ENCODE data around the gene PGAM1.

The PGAM1 gene

GRCh38 chr10:97426776-97427570, 982 bp downstream of the PGAM1 start:
- in situ Hi-C loops (cut with HindIII; ENCODE audit: low sequenced_read_pairs) = no loop called here
- H3K4me3 ChIP-seq (ENCODE audit: low read depth, low read length) = peak overlapping the region; percentile 81
- TF ChIP-seq CTCF (IDR thresholded peaks at IDR 0.05; ENCODE audit: low read depth, low read length, missing control alignments) = no peak
- DNase-seq (ENCODE audit: low read depth) = no peak

GRCh38 chr10:97427571-97428179, 1.7 kb downstream of the PGAM1 start:
- DNase-seq (ENCODE audit: low read depth) = no peak
- no peak for TF ChIP-seq CTCF (IDR thresholded peaks at IDR 0.05; ENCODE audit: low read depth, low read length, missing control alignments)
- in situ Hi-C loops (cut with HindIII; ENCODE audit: low sequenced_read_pairs) = no loop called here

GRCh38 chr10:97428572-97428981, 2.6 kb downstream of the PGAM1 start:
- in situ Hi-C loops (cut with HindIII; ENCODE audit: low sequenced_read_pairs) = no loop called here
- no peak for DNase-seq (ENCODE audit: low read depth)
- peak overlapping the region; percentile 81 for H3K4me3 ChIP-seq (ENCODE audit: low read depth, low read length)
- no peak for TF ChIP-seq CTCF (IDR thresholded peaks at IDR 0.05; ENCODE audit: low read depth, low read length, missing control alignments)

More at GRCh38 chr10:97427571-97428179, 1.7 kb downstream of the PGAM1 start:
- H3K4me3 ChIP-seq (ENCODE audit: low read depth, low read length) = peak overlapping the region; percentile 81

GRCh38 chr10:97434055-97434454, 8.1 kb downstream of the PGAM1 start:
- no peak for TF ChIP-seq CTCF (IDR thresholded peaks at IDR 0.05; ENCODE audit: low read depth, low read length, missing control alignments)
- in situ Hi-C loops (cut with HindIII; ENCODE audit: low sequenced_read_pairs) = no loop called here
- no peak overlapping the region for H3K4me3 ChIP-seq (ENCODE audit: low read depth, low read length)
- no peak for DNase-seq (ENCODE audit: low read depth)

GRCh38 chr10:97434557-97434956, 8.6 kb downstream of the PGAM1 start:
- no peak overlapping the region for H3K4me3 ChIP-seq (ENCODE audit: low read depth, low read length)
- no peak for TF ChIP-seq CTCF (IDR thresholded peaks at IDR 0.05; ENCODE audit: low read depth, low read length, missing control alignments)
- in situ Hi-C loops (cut with HindIII; ENCODE audit: low sequenced_read_pairs) = no loop called here
- DNase-seq (ENCODE audit: low read depth) = no peak

- in situ Hi-C loops (cut with HindIII; ENCODE audit: low sequenced_read_pairs) = no loop called here
- no peak for DNase-seq (ENCODE audit: low read depth)
- no peak overlapping the region for H3K4me3 ChIP-seq (ENCODE audit: low read depth, low read length)
- TF ChIP-seq CTCF (IDR thresholded peaks at IDR 0.05; ENCODE audit: low read depth, low read length, missing control alignments) = no peak
These were observed 9.2 kb downstream of the PGAM1 start for GRCh38 chr10:97435211-97435610.

Data from astrocyte of the cerebellum (primary cell).